ENCODE results near the gene MCF2L. TPM values are rescaled to one million over a fixed set of nuclear protein-coding genes. Genes with fewer than 3 reads are reported as not detected.
"Not testable (repeated sequence)": the region's sequence is repeated elsewhere in the genome, so short reads cannot be mapped to it uniquely, and the experiment has no call there.

MCF2L gene
- polyA plus RNA-seq, 2 donors, result 10.9 to 19.4 TPM

GRCh38 chr13:113093580-113094409, 124.8 kb downstream of the MCF2L start:
- no peak overlapping the region for H3K4me3 ChIP-seq (ENCODE audit: low read depth in 1 of 2, low read length in 2 of 2)
- H3K27ac ChIP-seq (ENCODE audit: low read depth in 2 of 2, low read length in 1 of 2), result no peak overlapping the region
- peaks cover 0 to 14% of the 10 kb centered on the region in 2 donors for H3K36me3 ChIP-seq (ENCODE audit: control insufficient read depth in 2 of 2, insufficient read depth in 2 of 2, low read length in 1 of 2)
- H3K27me3 ChIP-seq (ENCODE audit: control insufficient read depth in 1 of 2, insufficient read depth in 2 of 2, low read length in 2 of 2), result no peaks in the 10 kb centered on the region
- no peaks in the 10 kb centered on the region for H3K4me1 ChIP-seq (ENCODE audit: control insufficient read depth in 2 of 2, insufficient read depth in 2 of 2, low read length in 1 of 2)
- no peaks in the 10 kb centered on the region for H3K9me3 ChIP-seq (ENCODE audit: control insufficient read depth in 2 of 2, insufficient read depth in 1 of 2, low read depth in 1 of 2, low read length in 1 of 2)
- 81 to 84% methylated on average over 28 to 29 of the region's 29 CpGs for WGBS, 2 donors

GRCh38 chr13:113094410-113094800, 125.4 kb downstream of the MCF2L start:
- no peak overlapping the region for H3K27ac ChIP-seq (ENCODE audit: low read depth in 2 of 2, low read length in 1 of 2)
- no peak overlapping the region for H3K4me3 ChIP-seq (ENCODE audit: low read depth in 1 of 2, low read length in 2 of 2)
- H3K36me3 ChIP-seq (ENCODE audit: control insufficient read depth in 2 of 2, insufficient read depth in 2 of 2, low read length in 1 of 2), result peaks cover 0 to 14% of the 10 kb centered on the region in 2 donors
- H3K9me3 ChIP-seq (ENCODE audit: control insufficient read depth in 2 of 2, insufficient read depth in 1 of 2, low read depth in 1 of 2, low read length in 1 of 2), result no peaks in the 10 kb centered on the region
- H3K4me1 ChIP-seq (ENCODE audit: control insufficient read depth in 2 of 2, insufficient read depth in 2 of 2, low read length in 1 of 2), result no peaks in the 10 kb centered on the region
- WGBS, 2 donors, result 88 to 89% methylated on average over 14 of the region's 14 CpGs
- no peaks in the 10 kb centered on the region for H3K27me3 ChIP-seq (ENCODE audit: control insufficient read depth in 1 of 2, insufficient read depth in 2 of 2, low read length in 2 of 2)

DNA sequence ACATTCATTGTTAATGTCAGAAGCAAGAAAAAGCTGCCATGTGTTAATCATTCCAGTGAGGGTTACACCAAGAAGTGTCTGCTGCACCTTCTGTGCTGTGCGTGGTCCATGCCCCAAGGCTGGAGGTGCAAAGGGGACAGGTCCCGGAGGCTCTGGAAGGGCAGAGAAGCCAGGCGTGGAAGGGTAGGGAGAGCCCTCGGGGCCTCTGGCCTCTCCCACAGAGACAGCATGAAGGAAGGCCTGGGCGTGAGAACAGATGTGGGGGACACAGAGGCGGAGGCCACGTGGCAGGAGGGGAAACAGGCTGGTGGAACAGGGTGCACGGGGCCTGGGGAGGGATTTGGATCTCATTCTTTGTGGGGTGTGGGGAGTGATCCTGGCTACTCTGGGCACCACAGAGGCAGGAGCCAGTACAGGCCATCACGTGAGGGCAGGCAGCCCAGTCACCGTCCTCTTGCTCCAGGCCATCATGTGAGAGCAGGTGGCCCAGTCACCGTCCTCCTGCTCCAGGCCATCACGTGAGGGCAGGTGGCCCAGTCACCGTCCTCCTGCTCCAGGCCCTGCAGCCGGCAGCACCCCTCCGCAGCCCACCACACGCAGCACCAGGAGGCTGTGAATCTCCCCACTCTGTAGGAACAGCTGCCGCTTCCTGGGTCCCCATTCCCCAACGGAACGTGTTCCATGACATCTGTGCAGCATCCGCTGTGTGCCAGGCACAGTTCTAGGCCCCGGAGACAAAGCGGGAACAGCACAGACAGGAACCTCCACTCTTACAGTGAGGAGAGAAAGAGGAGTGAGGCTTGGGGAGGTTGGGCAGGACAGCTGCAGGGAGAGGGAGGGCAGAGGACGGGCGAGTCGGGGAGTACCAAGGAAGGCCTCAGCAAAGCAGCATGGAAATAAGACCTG, 126.4 kb downstream of the MCF2L start:
- Histone ChIP-seq H3K36me3 (ENCODE audit: control insufficient read depth in 2 of 2, insufficient read depth in 2 of 2, low read length in 1 of 2) (peaks cover 0 to 11% of the 10 kb centered on the region in 2 donors), H3K27ac (ENCODE audit: low read depth in 2 of 2, low read length in 1 of 2) (no peak overlapping the region), H3K9me3 (ENCODE audit: control insufficient read depth in 2 of 2, insufficient read depth in 1 of 2, low read depth in 1 of 2, low read length in 1 of 2) (no peaks in the 10 kb centered on the region), H3K27me3 (ENCODE audit: control insufficient read depth in 1 of 2, insufficient read depth in 2 of 2, low read length in 2 of 2) (no peaks in the 10 kb centered on the region), H3K4me1 (ENCODE audit: control insufficient read depth in 2 of 2, insufficient read depth in 2 of 2, low read length in 1 of 2) (no peaks in the 10 kb centered on the region), H3K4me3 (ENCODE audit: low read depth in 1 of 2, low read length in 2 of 2) (no peak overlapping the region)
- WGBS, 2 donors, result 88 to 90% methylated on average over 25 of the region's 25 CpGs

DNA sequence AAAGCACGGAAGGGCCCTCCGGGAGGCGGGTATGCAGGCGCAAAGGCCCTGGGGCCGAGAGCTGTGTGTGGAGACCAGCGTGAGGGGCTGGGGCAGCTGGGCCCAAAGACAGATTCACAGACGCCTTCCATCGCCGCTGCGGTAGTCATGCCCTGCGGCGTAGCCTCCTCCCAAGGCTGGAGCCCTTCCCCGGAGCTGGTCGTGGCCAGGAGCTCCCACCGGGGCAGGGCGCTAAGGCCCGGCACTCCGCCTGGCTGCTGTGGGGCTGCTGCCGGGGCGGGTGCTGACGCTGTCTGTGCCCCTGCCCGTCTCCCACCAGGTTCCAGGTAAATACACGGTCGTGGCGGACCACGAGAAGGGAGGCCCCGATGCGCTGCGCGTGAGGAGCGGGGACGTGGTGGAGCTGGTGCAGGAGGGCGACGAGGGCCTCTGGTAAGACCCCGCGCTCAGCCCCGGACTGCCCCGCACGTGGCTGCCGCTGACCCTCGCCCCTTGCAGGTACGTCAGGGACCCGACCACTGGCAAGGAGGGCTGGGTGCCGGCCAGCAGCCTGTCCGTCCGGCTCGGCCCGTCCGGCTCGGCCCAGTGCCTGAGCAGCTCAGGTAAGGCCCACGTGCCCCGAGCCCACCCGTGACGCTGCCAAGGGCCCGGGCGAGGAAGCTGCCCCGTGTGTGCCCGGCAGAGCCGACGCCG, 127.2 kb downstream of the MCF2L start:
- no peaks in the 10 kb centered on the region for H3K4me1 ChIP-seq (ENCODE audit: control insufficient read depth in 2 of 2, insufficient read depth in 2 of 2, low read length in 1 of 2)
- WGBS, 2 donors, result 93 to 94% methylated on average over 55 to 61 of the region's 61 CpGs
- no peak overlapping the region for H3K4me3 ChIP-seq (ENCODE audit: low read depth in 1 of 2, low read length in 2 of 2)
- peaks cover 0 to 5% of the 10 kb centered on the region in 2 donors for H3K36me3 ChIP-seq (ENCODE audit: control insufficient read depth in 2 of 2, insufficient read depth in 2 of 2, low read length in 1 of 2)
- no peaks in the 10 kb centered on the region for H3K9me3 ChIP-seq (ENCODE audit: control insufficient read depth in 2 of 2, insufficient read depth in 1 of 2, low read depth in 1 of 2, low read length in 1 of 2)
- H3K27me3 ChIP-seq (ENCODE audit: control insufficient read depth in 1 of 2, insufficient read depth in 2 of 2, low read length in 2 of 2), result no peaks in the 10 kb centered on the region
- no peak overlapping the region for H3K27ac ChIP-seq (ENCODE audit: low read depth in 2 of 2, low read length in 1 of 2)

DNA sequence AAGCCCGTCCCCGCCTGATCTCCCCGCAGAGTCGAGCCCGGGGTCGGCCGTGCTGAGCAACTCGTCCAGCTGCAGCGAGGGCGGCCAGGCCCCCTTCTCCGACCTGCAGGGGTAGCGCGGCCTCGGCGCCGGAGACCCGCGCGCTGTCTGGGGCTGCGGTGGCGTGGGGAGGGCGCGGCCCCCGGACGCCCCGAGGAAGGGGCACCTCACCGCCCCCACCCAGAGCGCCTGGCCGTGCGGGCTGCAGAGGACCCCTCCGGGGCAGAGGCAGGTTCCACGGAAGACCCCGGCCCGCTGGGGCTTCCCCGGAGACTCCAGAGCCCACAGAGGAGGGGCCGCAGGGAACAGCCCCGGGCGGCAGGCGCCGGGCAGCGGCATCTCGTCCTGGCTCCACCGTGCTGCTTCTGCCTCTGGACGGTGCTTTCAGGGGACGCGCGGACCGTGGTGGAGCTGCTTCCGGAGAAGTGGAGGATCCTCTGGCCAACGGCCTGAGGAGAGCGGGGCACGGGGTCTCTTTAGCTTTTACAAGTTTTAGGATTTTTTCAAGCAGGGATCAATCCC, 127.8 kb downstream of the MCF2L start:
- Histone ChIP-seq H3K4me1 (ENCODE audit: control insufficient read depth in 2 of 2, insufficient read depth in 2 of 2, low read length in 1 of 2) (no peaks in the 10 kb centered on the region), H3K4me3 (ENCODE audit: low read depth in 1 of 2, low read length in 2 of 2) (no peak overlapping the region), H3K36me3 (ENCODE audit: control insufficient read depth in 2 of 2, insufficient read depth in 2 of 2, low read length in 1 of 2) (peaks cover 0 to 3% of the 10 kb centered on the region in 2 donors), H3K27me3 (ENCODE audit: control insufficient read depth in 1 of 2, insufficient read depth in 2 of 2, low read length in 2 of 2) (no peaks in the 10 kb centered on the region), H3K27ac (ENCODE audit: low read depth in 2 of 2, low read length in 1 of 2) (no peak overlapping the region), H3K9me3 (ENCODE audit: control insufficient read depth in 2 of 2, insufficient read depth in 1 of 2, low read depth in 1 of 2, low read length in 1 of 2) (no peaks in the 10 kb centered on the region)
- WGBS, 2 donors, result 94 to 95% methylated on average over 44 to 52 of the region's 52 CpGs

GRCh38 chr13:113097651-113098050, 128.6 kb downstream of the MCF2L start:
- WGBS, 2 donors, result 88 to 89% methylated on average over 7 of the region's 7 CpGs
- Histone ChIP-seq H3K27me3 (ENCODE audit: control insufficient read depth in 1 of 2, insufficient read depth in 2 of 2, low read length in 2 of 2) (no peaks in the 10 kb centered on the region), H3K9me3 (ENCODE audit: control insufficient read depth in 2 of 2, insufficient read depth in 1 of 2, low read depth in 1 of 2, low read length in 1 of 2) (no peaks in the 10 kb centered on the region), H3K36me3 (ENCODE audit: control insufficient read depth in 2 of 2, insufficient read depth in 2 of 2, low read length in 1 of 2) (peaks cover 0 to 3% of the 10 kb centered on the region in 2 donors), H3K27ac (ENCODE audit: low read depth in 2 of 2, low read length in 1 of 2) (no peak overlapping the region), H3K4me3 (ENCODE audit: low read depth in 1 of 2, low read length in 2 of 2) (no peak overlapping the region), H3K4me1 (ENCODE audit: control insufficient read depth in 2 of 2, insufficient read depth in 2 of 2, low read length in 1 of 2) (no peaks in the 10 kb centered on the region)

DNA sequence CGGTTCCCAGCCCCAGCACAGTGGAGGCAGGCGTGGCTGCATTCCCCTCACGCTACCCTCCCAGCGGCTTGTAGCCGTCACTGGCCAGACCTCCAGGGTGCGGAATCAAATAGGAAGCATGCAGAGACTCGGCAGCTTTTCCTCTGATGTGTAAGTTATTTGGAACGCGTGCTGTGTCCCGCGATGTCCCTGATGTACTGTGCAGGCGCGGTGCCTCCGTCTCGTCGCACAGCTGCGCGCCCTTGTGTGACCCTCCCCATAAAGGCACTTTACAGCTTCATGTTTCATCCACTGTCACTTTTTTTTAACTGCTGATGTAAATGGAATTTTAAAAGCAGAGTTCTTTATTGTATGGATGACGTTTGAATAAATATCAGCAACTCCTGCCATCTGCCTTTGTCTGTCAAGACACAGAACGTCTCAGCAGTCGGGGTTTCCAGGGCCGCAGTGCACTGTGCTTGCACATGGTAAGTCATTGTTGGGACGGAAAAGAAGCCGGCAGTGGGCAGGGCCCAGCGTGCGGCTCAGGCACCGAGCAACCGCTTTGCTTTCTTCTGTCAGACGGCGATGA, 129.2 kb downstream of the MCF2L start:
- WGBS, 2 donors, result 75 to 79% methylated on average over 30 of the region's 30 CpGs
- peaks cover 0 to 3% of the 10 kb centered on the region in 2 donors for H3K36me3 ChIP-seq (ENCODE audit: control insufficient read depth in 2 of 2, insufficient read depth in 2 of 2, low read length in 1 of 2)
- H3K4me1 ChIP-seq (ENCODE audit: control insufficient read depth in 2 of 2, insufficient read depth in 2 of 2, low read length in 1 of 2), result no peaks in the 10 kb centered on the region

DNA sequence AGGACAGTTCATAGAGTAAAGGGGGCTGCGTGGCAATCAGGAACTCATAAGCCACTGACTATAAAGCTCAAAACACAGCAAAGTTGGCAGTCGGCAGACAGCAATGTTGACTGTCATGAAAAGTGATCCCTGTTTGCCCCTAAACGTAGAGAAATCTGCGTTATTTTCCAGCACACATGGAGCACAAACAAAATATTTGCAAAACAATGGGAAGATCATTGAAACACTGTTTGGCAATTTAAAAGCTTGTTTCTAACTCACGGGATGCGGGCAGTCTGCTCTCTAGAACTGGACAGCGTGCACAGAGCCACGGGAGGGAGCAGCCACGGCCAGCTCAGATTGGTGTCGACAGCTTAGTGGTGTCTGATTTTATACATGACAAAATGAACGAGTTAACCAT, 130.1 kb downstream of the MCF2L start:
- Histone ChIP-seq H3K4me1 (ENCODE audit: control insufficient read depth in 2 of 2, insufficient read depth in 2 of 2, low read length in 1 of 2) (no peaks in the 10 kb centered on the region), H3K4me3 (ENCODE audit: low read depth in 1 of 2, low read length in 2 of 2) (no peak overlapping the region), H3K36me3 (ENCODE audit: control insufficient read depth in 2 of 2, insufficient read depth in 2 of 2, low read length in 1 of 2) (peaks cover 0 to 3% of the 10 kb centered on the region in 2 donors), H3K27ac (ENCODE audit: low read depth in 2 of 2, low read length in 1 of 2) (no peak overlapping the region), H3K9me3 (ENCODE audit: control insufficient read depth in 2 of 2, insufficient read depth in 1 of 2, low read depth in 1 of 2, low read length in 1 of 2) (no peaks in the 10 kb centered on the region), H3K27me3 (ENCODE audit: control insufficient read depth in 1 of 2, insufficient read depth in 2 of 2, low read length in 2 of 2) (no peaks in the 10 kb centered on the region)
- 90% methylated on average over 11 of the region's 11 CpGs for WGBS, 2 donors

More for the DNA sequence above, 129.2 kb downstream of the MCF2L start:
- H3K27ac ChIP-seq (ENCODE audit: low read depth in 2 of 2, low read length in 1 of 2), result no peak overlapping the region
- no peaks in the 10 kb centered on the region for H3K27me3 ChIP-seq (ENCODE audit: control insufficient read depth in 1 of 2, insufficient read depth in 2 of 2, low read length in 2 of 2)
- H3K4me3 ChIP-seq (ENCODE audit: low read depth in 1 of 2, low read length in 2 of 2), result no peak overlapping the region
- H3K9me3 ChIP-seq (ENCODE audit: control insufficient read depth in 2 of 2, insufficient read depth in 1 of 2, low read depth in 1 of 2, low read length in 1 of 2), result no peaks in the 10 kb centered on the region

GRCh38 chr13:113102302-113102701, 133.3 kb downstream of the MCF2L start:
- not testable (repeated sequence) for H3K27ac ChIP-seq (ENCODE audit: low read depth in 2 of 2, low read length in 1 of 2); H3K4me1 ChIP-seq (ENCODE audit: control insufficient read depth in 2 of 2, insufficient read depth in 2 of 2, low read length in 1 of 2); H3K27me3 ChIP-seq (ENCODE audit: control insufficient read depth in 1 of 2, insufficient read depth in 2 of 2, low read length in 2 of 2); H3K4me3 ChIP-seq (ENCODE audit: low read depth in 1 of 2, low read length in 2 of 2); H3K36me3 ChIP-seq (ENCODE audit: control insufficient read depth in 2 of 2, insufficient read depth in 2 of 2, low read length in 1 of 2); H3K9me3 ChIP-seq (ENCODE audit: control insufficient read depth in 2 of 2, insufficient read depth in 1 of 2, low read depth in 1 of 2, low read length in 1 of 2)
- 62% methylated on average over 9 to 10 of the region's 10 CpGs for WGBS, 2 donors

Data from esophagus (tissue), 2 donors.